OCI-LY1 (cell line): ENCODE data around the gene ADCK1.
"Not testable (repeated sequence)": the region's sequence is repeated elsewhere in the genome, so short reads cannot be mapped to it uniquely, and the experiment has no call there.

Source experiments
- H2AFZ ChIP-seq: fragments of 200-600 bp; sonication (generic), shearing (Covaris generic); 2 replicates; pipeline ENCODE4 v1.6.0; 2014; ENCODE audit warnings: antibody characterized with exemption, mild to moderate bottlenecking, low read length
- H3F3A ChIP-seq: fragments of 200-600 bp; sonication (generic), shearing (Covaris generic); 2 replicates; pipeline ENCODE4 v1.6.0; 2014; ENCODE audit warnings: mild to moderate bottlenecking, antibody characterized with exemption, low read length, moderate library complexity; ENCODE audit not compliant: insufficient read depth
- H3K27ac ChIP-seq: fragments of 200-600 bp; sonication (generic); 2 replicates; pipeline ENCODE4 v1.5.1; 2014; ENCODE audit warnings: low read length, mixed run types, mild to moderate bottlenecking, low read depth; ENCODE audit not compliant: poor library complexity, severe bottlenecking
- H3K27me3 ChIP-seq: fragments of 200-600 bp; sonication (generic); 2 replicates; pipeline ENCODE4 v1.6.0; 2014; ENCODE audit warnings: antibody characterized with exemption, mild to moderate bottlenecking, low read length, moderate library complexity; ENCODE audit not compliant: insufficient read depth
- H3K36me3 ChIP-seq: fragments of 200-600 bp; sonication (generic); 2 replicates; pipeline ENCODE4 v1.6.1; 2014; ENCODE audit warnings: mild to moderate bottlenecking, antibody characterized with exemption, low read length, moderate library complexity, mixed read lengths; ENCODE audit not compliant: insufficient read depth
- H3K4me1 ChIP-seq: fragments of 200-600 bp; sonication (generic); 2 replicates; pipeline ENCODE4 v1.5.1; 2014; ENCODE audit warnings: mild to moderate bottlenecking, low read length, moderate library complexity; ENCODE audit not compliant: insufficient read depth, severe bottlenecking
- H3K4me2 ChIP-seq: fragments of 200-600 bp; sonication (generic), shearing (Covaris generic); 2 replicates; pipeline ENCODE4 v1.6.1; 2014; ENCODE audit warnings: low read length
- H3K4me3 ChIP-seq: fragments of 200-600 bp; sonication (generic); 2 replicates; pipeline ENCODE4 v1.5.1; 2014; ENCODE audit warnings: low read length, low read depth, mild to moderate bottlenecking, mixed read lengths; ENCODE audit not compliant: poor library complexity, severe bottlenecking
- H3K79me2 ChIP-seq: fragments of 200-600 bp; shearing (Covaris generic); 2 replicates; pipeline ENCODE4 v1.6.1; 2016; ENCODE audit warnings: mixed run types, low read length, mixed read lengths; ENCODE audit not compliant: insufficient read depth
- H3K9ac ChIP-seq: fragments of 200-600 bp; sonication (generic), shearing (Covaris generic); 2 replicates; pipeline ENCODE4 v1.6.1; 2014; ENCODE audit warnings: mild to moderate bottlenecking, low read length, mixed read lengths
- H3K9me2 ChIP-seq: fragments of 200-600 bp; sonication (generic), shearing (Covaris generic); 2 replicates; pipeline ENCODE4 v1.6.1; 2014; ENCODE audit warnings: low read depth, mild to moderate bottlenecking, low read length, mixed read lengths
- H3K9me3 ChIP-seq: fragments of 200-600 bp; shearing (Covaris generic); 2 replicates; pipeline ENCODE4 v1.6.1; 2014; ENCODE audit warnings: low read length, mixed read lengths
- H4K20me1 ChIP-seq: fragments of 200-600 bp; sonication (generic), shearing (Covaris generic); 2 replicates; pipeline ENCODE4 v1.6.0; 2016; ENCODE audit warnings: mild to moderate bottlenecking, low read length; ENCODE audit not compliant: insufficient read depth
- CTCF ChIP-seq: fragments of 200-600 bp; sonication (generic), shearing (Covaris generic); IDR thresholded peaks from 2 replicates; pipeline ENCODE4 v1.5.1; 2017; ENCODE audit warnings: mild to moderate bottlenecking, antibody characterized with exemption, low read length, moderate library complexity, mixed read lengths
- EZH2 ChIP-seq: fragments of 200-600 bp; sonication (generic), shearing (Covaris generic); IDR thresholded peaks from 2 replicates; pipeline ENCODE4 v1.8.0; 2017; ENCODE audit warnings: borderline replicate concordance, mixed run types, mild to moderate bottlenecking, antibody characterized with exemption, low read length, moderate library complexity, mixed read lengths

The ADCK1 gene

GRCh38 chr14:77812028-77812427 is 12.1 kb downstream of the ADCK1 start:
- Histone ChIP-seq H3F3A (no peaks in the 10 kb centered on the region), H4K20me1 (no peaks in the 10 kb centered on the region), H3K4me1 (no peaks in the 10 kb centered on the region), H3K9me3 (no peaks in the 10 kb centered on the region), H3K36me3 (no peaks in the 10 kb centered on the region), H3K4me2 (no peak overlapping the region), H3K4me3 (no peak overlapping the region), H3K79me2 (no peaks in the 10 kb centered on the region), H3K9me2 (no peaks in the 10 kb centered on the region), H3K27me3 (no peaks in the 10 kb centered on the region), H2AFZ (no peak overlapping the region), H3K27ac (no peak overlapping the region), H3K9ac (no peak overlapping the region)
- TF ChIP-seq CTCF (no peak), EZH2 (no peak)

- not testable (repeated sequence) for H3K9me2 ChIP-seq, H2AFZ ChIP-seq, H3K36me3 ChIP-seq, H3K4me2 ChIP-seq, H4K20me1 ChIP-seq, H3K4me3 ChIP-seq, H3K9ac ChIP-seq, H3K27ac ChIP-seq, H3K79me2 ChIP-seq, H3K27me3 ChIP-seq, H3K4me1 ChIP-seq, H3F3A ChIP-seq, H3K9me3 ChIP-seq
These were observed 12.8 kb downstream of the ADCK1 start for GRCh38 chr14:77812682-77813081.

- Histone ChIP-seq H2AFZ (no peak overlapping the region), H3K9me3 (no peaks in the 10 kb centered on the region), H3F3A (no peaks in the 10 kb centered on the region), H3K4me2 (no peak overlapping the region), H3K36me3 (0 out of 2 replicates have a peak, but pooled peaks cover 4% of the 10 kb centered on the region), H4K20me1 (no peaks in the 10 kb centered on the region), H3K79me2 (no peaks in the 10 kb centered on the region), H3K4me3 (no peak overlapping the region), H3K27ac (no peak overlapping the region), H3K4me1 (no peaks in the 10 kb centered on the region), H3K9me2 (no peaks in the 10 kb centered on the region), H3K27me3 (no peaks in the 10 kb centered on the region), H3K9ac (no peak overlapping the region)
- TF ChIP-seq EZH2 (no peak), CTCF (no peak)
These were observed 22.4 kb downstream of the ADCK1 start for GRCh38 chr14:77822307-77822706.

- no peaks in the 10 kb centered on the region for H3K9me3 ChIP-seq
These were observed 22.8 kb downstream of the ADCK1 start for GRCh38 chr14:77822741-77823140.

More at GRCh38 chr14:77822741-77823140, 22.8 kb downstream of the ADCK1 start:
- Histone ChIP-seq H3K4me2 (no peak overlapping the region), H3K4me3 (no peak overlapping the region), H3K27me3 (no peaks in the 10 kb centered on the region), H3K27ac (no peak overlapping the region), H3K9me2 (no peaks in the 10 kb centered on the region), H3K79me2 (no peaks in the 10 kb centered on the region), H3K9ac (no peak overlapping the region), H3K36me3 (0 out of 2 replicates have a peak, but pooled peaks cover 4% of the 10 kb centered on the region), H3F3A (no peaks in the 10 kb centered on the region), H2AFZ (no peak overlapping the region), H4K20me1 (no peaks in the 10 kb centered on the region), H3K4me1 (no peaks in the 10 kb centered on the region)
- no peak for TF ChIP-seq EZH2
- no peak for TF ChIP-seq CTCF
